Stomach (tissue), 4 donors: ENCODE results near the gene CRIM1.

ENCODE experiments used
- CTCF ChIP-seq, 7 experiments: fragments of 450-650 bp in 4 of 7; fragments of 200-600 bp in 3 of 7; sonication (generic) in 3 of 7; IDR thresholded peaks; one replicate each; pipeline ENCODE4 v1.5.1; 2016 to 2019; ENCODE audit warnings: antibody characterized with exemption in 7 of 7, control low read depth in 2 of 7, mild to moderate bottlenecking in 1 of 7
- EP300 ChIP-seq: sonication (generic); formaldehyde crosslinking; IDR thresholded peaks from one replicate; pipeline ENCODE4 v1.6.1; 2017; ENCODE audit warnings: antibody characterized with exemption
- POLR2A ChIP-seq, 4 donors: fragments of 450-650 bp; IDR thresholded peaks; one replicate each; pipeline ENCODE4 v1.6.1; 2016; ENCODE audit warnings: antibody characterized with exemption in 4 of 4, control low read depth in 2 of 4, mild to moderate bottlenecking in 1 of 4, moderate library complexity in 1 of 4
- POLR2AphosphoS5 ChIP-seq, 3 donors: sonication (generic); formaldehyde crosslinking; IDR thresholded peaks; one replicate each; pipeline ENCODE4 v1.6.1; 2016; ENCODE audit warnings: antibody characterized with exemption in 3 of 3

- TF ChIP-seq POLR2A (IDR thresholded peaks at IDR 0.05) (no peak), CTCF (IDR thresholded peaks at IDR 0.05) (no peak), POLR2AphosphoS5 (IDR thresholded peaks at IDR 0.05) (no peak), EP300 (no peak)
Measured at GRCh38 chr2:36432479-36432878, 76.9 kb downstream of the CRIM1 start.
